HG03571 (cell line): Measurements from ENCODE around the gene SEC24D.

Source experiments
- ATAC-seq: cut with Tn5 transposase; IDR thresholded peaks from one replicate; pipeline ENCODE4 v1.9.1; 2021; ENCODE audit not compliant: unreplicated experiment

The SEC24D gene

DNA sequence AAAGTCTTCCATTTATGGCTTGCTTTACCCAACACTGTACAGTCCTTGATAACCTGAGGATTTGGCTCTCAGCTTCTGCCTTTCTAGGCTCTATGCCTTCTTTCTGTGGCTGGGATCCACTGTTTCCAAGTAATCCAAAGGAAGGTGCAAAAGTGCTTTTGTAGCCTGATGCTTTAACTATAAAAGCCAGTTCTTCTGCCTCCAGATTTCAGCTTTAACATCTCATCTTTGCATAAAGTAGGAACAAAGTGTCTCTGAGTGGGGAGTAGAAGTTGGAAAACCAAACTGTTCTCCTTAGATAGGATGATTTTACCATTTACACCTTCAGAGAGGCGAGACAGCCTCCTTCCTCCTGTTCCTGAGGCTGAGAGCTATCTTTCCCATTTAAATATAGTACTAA is 11.1 kb upstream of the SEC24D start:
- no peak for ATAC-seq

DNA sequence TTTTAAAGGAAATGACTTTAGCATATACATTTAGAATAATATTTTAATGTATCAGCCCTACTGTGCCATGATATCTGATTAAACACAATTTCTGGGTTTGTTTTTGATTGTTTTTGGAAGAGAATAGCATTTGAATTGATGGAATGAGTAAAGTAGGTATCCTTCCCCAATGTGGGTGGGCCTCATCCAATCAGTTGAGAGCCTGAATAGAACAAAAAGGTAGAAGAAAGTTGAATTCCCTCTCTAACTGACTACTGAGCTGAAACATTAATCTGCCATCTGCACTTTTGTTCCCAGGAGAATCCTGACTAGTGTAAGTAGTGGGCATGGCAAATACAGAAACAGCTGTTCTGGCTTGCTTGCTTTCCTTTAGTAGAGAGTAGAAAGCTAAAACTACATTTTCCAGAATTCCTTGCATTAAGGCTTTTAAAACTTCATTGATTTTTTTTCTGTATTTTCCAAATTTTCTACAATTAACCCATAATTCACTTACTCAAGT is 9.7 kb upstream of the SEC24D start:
- ATAC-seq = no peak

DNA sequence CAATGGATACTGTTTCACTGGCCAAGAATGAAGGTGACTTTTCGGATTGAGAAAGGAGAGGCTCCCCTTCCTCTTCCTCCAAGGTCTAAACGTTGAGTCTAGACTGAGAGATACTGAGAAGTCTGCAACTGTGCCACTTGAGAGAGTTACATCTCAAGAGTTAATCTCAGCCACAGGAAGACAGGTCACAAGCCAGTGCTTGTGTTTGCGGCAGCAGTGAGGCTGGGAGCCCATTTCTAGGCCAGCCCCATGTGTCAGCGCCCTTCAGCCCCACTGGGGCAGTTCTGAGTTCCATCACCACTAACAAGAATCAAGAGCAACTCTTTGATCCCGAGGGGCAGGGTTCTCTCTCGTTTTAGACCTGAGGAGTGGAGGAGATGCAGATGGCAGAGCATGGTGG is 7.3 kb upstream of the SEC24D start:
- no peak for ATAC-seq

DNA sequence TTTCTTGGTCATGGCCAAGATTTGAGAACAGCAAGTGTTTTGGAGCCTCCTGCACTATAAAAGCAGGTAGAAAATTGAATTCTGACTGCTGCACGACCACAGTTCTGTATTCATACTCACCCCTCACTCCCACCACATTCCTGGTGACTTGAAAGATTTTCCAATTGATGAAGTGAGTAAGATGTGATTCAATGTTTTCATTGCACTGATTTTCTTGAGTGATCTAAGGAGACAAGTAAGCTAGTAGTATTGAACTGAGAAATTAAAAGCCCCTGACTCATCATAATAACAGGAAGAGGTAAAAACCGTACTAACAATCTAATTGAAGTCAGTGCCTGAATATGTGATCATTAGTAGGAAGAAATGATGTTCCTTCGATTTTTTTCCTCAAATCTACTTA is 6.1 kb upstream of the SEC24D start:
- ATAC-seq = no peak

DNA sequence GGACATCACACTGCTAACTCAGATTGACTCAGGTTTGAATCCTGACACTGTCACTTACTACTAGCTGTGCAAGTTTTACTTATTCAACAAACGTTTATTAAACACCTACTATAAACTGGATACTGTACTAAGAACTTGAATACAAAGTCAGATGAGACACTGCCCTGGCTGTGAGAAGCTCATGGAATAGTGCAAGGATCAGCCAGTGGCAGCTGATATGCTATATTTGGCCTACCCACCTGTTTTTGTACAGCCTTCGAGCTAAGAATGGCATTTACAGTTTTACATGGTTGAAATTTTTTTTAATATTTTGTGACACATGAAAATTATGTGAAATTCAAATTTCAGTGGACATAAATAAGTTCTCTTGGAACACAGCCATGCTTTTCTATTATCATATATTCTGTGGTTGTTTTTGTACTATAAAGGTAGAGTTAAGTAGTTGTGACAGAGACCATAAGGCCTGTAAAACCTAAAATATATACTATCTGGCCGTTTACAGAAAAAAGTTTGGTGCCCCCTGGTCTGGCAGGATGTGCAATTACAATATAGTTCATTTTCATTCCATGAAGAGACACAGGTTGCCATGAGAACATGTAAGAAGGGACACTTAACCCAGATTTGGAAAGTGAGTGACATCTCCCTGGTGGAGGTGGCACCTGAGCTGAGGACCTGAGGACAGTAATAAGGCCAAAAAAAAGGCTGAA is 3.4 kb upstream of the SEC24D start:
- ATAC-seq = no peak

DNA sequence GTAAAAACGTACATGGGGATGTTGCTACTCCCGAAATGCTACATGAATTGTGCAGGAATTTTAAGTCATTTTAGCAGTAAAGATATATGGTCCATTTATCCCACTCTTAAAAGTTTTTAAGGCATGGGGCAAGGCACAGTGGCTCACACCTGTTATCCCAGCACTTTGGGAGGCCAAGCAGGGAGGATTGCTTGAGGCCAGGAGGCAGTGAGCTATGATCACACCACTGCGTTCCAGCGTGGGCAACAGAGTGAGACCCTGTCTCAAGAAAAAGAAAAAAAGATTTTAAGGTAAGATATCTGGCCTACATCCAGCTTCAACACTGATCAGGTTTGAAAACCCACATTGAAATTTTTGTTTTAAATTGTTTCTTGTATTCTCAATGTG is 1.2 kb upstream of the SEC24D start:
- ATAC-seq = no peak

DNA sequence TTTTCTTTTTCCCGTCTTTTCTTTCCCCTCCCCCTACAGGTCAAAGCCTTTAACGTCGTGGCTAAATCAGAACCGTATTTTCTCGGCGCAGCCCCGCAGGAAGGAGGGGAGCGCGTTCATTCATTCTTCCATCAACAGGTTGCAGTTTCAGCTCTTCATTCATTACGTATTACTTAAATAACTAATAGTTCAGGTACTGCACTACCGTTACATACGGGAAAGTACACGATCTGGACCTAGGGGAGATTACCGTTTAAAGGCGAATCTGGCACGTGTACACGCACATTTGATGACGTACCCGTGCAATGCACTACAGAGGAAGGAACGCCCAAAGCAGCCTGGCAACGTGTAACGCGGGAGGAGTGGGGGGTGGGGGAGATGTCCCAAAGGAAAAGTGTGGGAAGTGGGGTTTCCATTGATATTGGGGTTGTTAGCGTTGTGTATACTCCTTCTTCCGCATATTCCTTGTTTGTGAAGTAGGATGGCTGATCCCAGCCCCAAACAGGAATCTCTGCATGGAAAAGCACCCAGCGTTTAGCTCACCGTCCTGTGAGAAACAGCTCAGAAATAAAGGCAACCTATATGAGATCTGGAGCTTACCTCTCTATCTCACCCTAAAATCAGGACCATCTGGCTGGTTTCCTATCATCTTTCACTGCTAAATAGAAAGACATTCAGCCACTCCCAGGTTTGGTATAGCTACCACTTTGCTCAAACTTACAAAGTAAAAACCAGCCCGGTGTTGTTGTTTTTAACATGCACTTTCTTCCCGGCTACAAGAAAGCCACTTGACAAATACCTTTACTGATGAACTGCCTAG is 585 bp upstream of the SEC24D start:
- ATAC-seq = peak; percentile 32

DNA sequence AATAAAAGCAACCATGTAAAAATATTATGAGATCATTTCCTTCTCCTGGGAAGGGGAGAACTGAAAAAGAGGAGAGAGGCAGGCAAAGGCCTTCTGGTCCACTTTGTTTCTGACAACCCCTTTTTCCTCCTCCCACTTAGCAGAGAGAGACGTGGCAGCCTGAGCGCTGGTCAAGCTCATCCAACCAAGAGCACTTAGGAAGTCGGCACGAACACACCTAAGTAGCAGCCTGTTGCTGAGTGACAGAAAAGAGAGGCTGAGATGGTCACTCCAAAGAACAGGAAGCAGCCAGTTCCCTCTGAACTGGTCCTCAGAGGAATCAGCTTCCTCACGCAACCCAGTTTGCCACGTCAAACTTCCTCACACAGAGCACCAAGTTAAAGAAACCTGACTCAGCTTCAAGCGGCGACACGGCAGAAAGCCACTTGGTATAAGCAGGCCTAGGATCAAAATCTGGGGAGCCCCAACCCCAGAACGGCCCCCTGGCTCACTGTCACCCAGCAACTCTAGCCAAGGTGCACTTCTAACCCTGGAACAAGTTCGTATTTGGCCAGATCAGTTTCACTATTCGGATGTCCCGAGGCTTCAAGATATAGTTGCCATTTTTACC is 861 bp downstream of the SEC24D start:
- peak; percentile 59 for ATAC-seq

DNA sequence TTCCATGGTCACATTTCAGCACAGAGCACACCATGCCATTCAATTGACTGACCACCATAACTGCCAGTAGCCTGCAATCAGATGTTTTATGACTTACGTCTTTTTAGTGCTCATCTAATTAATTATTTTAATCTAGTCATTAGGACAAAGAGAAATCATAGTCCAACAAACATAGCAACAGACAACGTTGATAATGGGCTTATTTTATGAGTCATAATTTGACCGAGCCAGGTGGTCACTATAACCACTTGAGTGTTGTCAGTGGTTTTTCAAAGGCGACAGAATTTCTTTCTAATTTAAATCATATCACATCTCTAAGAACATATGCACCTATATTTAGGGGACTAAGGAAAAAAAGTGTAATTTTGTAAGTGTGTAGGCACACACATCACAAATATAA is 1.9 kb downstream of the SEC24D start:
- no peak for ATAC-seq

DNA sequence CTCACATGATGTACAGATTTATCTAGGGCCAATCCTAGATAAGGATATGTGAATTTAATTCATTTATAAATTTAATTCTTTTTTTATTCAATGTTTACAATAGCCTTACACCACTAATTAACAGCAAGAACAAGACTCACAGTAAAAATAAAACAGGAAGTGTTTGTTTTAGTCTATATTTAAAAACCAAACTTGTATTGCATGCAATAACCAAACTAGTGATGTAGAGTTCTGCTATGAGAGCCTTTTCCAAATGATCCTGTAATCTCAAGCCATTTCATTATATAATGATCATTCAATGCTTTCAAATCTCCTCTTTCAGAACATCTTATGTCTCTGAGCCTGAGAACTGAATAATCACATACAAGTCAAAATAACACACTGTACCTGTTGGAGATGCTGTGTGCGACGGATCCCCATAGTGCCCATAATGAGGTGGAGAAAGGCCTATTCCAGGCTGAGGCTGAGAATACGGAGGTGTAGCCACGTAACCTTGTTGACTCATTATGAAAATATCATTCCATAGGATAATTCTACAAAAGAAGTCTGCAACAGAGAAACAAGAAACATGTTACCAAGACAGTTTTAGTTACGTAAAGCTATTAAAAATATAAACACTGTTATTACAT is 2.6 kb downstream of the SEC24D start:
- no peak for ATAC-seq

DNA sequence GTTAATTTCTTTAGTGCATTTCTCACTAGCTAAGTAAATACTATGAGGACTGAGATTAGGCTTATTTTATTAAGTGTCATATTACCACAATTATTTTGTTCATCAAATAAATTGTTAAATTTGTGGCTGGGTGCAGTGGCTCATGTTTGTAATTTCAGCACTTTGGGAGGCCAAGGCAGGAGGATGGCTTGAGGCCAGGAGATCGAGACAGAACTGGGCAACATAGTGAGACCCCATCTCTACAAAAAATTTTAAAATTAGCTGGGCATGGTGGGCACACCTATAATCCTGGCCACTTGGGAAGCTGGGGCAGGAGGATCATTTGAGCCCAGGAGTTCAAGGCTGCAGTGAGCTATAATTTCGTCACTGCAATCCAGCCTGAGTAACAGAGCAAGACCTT is 6.8 kb downstream of the SEC24D start:
- ATAC-seq = no peak

DNA sequence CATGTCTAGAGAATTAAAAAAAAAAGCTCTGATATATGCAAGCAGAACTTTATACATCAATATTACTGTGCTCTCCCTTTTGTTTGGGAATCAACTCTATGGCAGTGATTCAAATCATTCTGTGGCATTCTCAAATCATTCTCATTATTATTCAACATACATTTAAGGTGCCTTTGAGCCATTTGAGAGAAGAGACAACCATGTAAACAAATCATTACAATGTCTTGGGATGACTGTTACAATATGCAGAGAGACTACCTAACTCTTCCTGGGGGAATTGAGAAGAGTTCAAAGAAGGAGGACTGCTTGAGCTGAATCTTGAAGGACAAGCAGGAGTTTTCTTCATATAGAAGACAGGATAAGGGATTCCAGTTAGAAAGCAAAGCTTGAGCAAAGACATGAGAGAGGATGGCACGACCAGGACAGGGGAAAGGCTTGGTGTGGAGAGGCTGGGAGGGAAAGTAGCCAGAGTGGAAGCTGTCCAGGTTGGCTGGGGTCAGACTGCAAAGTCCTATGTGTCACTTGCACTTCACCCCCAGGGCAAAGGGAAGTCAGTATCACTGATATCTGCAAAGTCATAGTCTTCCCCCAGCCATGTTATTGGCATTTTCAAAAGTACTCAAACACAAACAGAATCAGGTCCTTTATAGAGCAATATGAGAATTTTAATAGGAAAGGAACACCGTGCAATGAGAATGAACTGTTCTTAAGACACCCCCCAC is 9.0 kb downstream of the SEC24D start:
- ATAC-seq = no peak

DNA sequence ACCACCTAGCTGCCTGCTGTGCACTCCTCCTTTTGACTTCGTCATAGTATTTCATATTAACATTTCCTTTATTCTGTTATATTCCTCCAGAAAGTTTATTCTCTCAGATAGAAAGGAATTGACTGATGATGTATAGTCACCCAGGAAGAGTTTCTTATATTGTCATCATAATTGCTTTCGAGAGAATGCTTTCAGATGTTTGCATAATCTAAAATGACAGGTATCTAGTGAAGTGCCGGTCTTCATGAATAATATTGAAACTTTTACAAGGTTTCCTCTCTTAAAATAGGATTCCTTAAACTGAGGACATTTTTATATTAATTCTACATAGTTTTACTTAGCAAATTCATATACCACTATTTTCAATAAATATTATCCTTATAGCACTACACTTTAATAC is 10.1 kb downstream of the SEC24D start:
- no peak for ATAC-seq

DNA sequence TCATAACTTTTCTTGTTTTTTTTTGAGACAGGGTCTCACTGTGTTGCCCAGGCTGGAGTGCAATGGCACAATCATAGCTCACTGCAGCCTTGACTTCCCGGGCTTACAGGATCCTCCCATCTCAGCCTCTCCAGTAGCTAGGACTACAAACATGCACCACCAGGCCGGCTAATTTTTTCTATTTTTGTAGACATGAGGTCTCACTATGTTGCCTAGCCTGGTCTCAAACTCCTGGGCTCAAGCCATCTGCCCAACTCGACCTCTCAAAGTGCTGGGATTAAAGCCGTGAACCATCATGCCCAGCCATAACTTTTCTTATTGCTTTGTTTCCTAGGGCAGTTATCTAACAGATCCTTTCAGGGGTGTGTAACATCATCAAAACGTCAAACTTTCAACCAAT is 11.8 kb downstream of the SEC24D start:
- no peak for ATAC-seq

DNA sequence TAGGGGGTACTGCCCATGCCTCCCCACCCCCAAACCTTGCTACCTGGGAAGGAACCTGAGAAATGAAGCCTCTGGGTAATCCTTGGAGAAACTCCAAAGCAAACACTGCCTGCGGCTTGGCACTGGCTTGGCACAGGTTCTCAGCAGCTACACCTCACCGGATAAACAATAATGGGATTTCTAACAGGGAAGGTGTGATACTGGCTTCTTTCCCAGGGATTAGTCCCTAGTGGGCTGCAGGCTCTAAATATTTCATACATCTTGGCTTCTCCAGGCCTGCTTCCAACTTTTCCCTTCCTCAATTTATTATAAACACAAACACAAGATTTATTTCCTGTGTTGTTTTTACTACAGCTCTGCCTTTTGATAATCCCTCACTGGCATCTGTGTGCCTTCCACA is 12.5 kb downstream of the SEC24D start:
- ATAC-seq = no peak

DNA sequence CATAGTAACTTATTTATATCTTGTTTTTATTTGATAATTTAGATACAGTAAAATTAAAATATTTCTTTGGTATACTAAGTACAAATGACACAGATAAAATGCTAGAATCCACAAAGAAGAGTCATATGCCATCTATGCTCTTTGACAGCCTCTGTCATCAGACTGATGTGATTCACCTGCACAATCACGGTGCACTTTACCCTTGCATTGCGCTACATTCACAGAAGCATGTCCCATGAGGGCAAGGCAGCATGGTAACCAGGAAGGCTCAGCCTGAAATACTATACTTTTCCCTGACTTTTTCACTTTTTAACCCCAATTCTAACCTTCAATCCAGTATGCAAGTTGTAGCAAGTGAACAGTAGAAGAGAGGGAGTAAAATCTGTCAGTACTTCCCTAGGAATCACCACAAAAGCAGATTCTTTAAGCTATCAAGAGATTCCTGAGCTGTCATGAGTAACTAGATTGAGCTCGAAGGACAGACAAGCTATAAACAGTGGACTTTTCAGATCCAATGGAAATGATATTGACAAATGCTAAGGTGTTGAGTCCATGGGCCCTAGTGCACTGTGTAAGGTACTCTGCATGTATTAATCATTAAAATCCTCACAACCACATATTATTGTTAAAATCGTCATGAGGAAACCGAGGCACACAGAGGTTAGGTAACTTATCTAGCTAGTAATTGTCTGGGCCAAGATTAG is 14.2 kb downstream of the SEC24D start:
- ATAC-seq = no peak

DNA sequence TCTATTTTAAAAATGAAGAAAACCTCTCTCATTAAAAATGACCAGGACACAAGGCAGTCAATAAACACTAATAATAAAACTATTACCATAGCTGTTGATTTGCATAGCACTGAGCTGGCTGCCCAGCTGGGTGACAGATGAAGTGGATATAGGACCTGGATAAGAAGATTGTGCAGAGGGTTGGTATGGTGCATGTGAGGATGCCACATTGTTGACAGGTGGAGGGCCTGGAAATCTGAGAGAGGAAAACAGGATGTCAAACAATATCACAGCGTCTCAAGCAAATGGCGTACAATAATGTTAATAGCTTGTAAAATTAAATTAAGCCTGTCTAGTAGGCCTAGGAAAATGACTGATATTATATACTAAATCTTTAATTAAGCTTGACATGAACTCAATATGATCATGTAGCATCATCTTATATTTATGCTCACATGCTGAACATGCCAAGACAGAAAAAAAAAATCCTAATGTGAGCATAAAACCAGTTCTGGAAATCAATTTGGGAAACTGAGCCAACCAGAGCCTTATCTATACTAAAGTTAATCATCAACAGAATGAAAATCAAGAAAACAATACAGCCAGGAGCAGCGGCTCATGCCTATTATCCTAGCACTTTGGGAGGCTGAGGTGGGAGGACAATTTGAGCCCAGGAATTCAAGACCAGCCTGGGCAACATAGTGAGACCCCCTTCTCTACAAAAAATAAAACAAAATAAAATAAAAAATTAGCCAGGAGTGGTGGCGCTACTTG is 18.6 kb downstream of the SEC24D start:
- no peak for ATAC-seq

DNA sequence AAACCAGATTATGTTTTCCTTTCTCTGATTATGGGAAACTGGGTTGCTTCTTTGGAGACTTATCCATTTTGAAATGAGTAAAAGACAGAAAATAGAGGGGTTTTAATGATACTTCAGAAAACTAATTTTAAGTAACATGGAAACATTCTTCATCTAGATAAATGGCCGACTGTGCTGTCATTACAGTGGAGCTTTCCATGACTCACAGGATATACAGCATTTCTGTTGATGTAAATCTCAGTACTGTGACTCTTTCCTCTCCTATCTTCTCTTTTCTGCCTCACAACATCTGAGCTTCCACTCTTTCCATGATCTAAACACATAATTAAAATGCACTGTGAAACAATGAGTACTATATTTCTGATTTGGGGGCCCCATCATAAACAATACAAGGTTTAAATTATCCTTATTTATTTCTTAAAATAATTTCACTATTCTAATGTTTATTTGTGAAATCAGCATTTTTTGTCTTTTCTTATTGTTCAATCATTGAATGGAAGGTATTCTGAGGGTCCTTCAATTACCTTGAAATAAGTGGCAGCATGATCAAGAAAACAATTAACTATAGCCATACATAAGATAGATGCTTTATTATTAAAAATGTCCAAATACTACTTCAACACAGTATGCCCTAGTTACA is 19.3 kb downstream of the SEC24D start:
- ATAC-seq = no peak

DNA sequence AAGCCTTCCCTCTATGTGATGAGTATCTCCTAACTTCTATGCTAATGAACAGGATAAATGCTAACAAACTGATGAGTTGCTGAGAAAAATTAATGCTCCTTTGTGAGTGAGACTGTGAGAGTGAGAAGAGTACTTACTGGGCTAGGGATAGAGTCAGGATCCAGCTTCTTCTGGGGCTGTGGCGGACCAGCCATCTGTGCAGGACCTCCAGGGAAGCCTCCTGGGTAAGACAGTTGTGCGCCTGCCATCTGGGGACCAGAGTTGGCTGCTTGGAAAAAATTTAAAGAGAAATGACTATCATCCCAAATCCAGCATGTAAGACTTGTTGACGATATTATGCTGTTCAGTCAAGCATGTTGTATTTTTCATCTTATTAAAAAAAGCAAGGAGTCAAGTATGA is 21.0 kb downstream of the SEC24D start:
- no peak for ATAC-seq
